DND-41 (cell line): ENCODE data around the gene SIAE.
A peak's percentile ranks its signal among the peaks of the same experiment; 100 is the strongest.

Experiments used
- ATAC-seq: fragments of 200-7000 bp; cut with Tn5 transposase; 3 replicates; pipeline ENCODE4 v1.9.1; 2021; ENCODE audit warnings: low read depth; ENCODE audit not compliant: insufficient read depth
- DNase-seq: peaks from one replicate; pipeline ENCODE4 v3.0.0-alpha.2; 2020
- H2AFZ ChIP-seq: 2 replicates; pipeline ENCODE4 v1.6.0; 2012; ENCODE audit warnings: low read depth, low read length
- H3K27ac ChIP-seq: 2 replicates; pipeline ENCODE4 v1.5.1; 2012; ENCODE audit warnings: low read length, inconsistent platforms
- H3K27me3 ChIP-seq: fragments of 200-600 bp; sonication (generic); 2 replicates; pipeline ENCODE4 v1.6.0; 2012; ENCODE audit warnings: low read length, mild to moderate bottlenecking, inconsistent platforms; ENCODE audit not compliant: insufficient read depth, poor library complexity
- H3K36me3 ChIP-seq: 2 replicates; pipeline ENCODE4 v1.5.1; 2012; ENCODE audit warnings: low read length, inconsistent platforms; ENCODE audit not compliant: insufficient read depth
- H3K4me1 ChIP-seq: 2 replicates; pipeline ENCODE4 v1.5.1; 2012; ENCODE audit warnings: mild to moderate bottlenecking, low read length; ENCODE audit not compliant: insufficient read depth
- H3K4me2 ChIP-seq: 2 replicates; pipeline ENCODE4 v1.6.0; 2012; ENCODE audit warnings: mild to moderate bottlenecking, moderate library complexity, low read length, inconsistent platforms; ENCODE audit not compliant: insufficient read depth
- H3K4me3 ChIP-seq, 2 experiments: fragments of 200-600 bp in 1 of 2; shearing (Covaris generic) in 1 of 2; 2 replicates each; pipeline ENCODE4 v1.5.1; 2012 to 2016; ENCODE audit warnings: inconsistent platforms in 2 of 2, low read length in 2 of 2, mild to moderate bottlenecking in 2 of 2, low read depth in 1 of 2, moderate library complexity in 1 of 2
- H3K79me2 ChIP-seq: 2 replicates; pipeline ENCODE4 v1.6.0; 2012; ENCODE audit warnings: low read length, inconsistent platforms; ENCODE audit not compliant: insufficient read depth
- H3K9ac ChIP-seq: 2 replicates; pipeline ENCODE4 v1.6.0; 2012; ENCODE audit warnings: low read depth, mild to moderate bottlenecking, inconsistent platforms, low read length, moderate library complexity
- H3K9me3 ChIP-seq: 2 replicates; pipeline ENCODE4 v1.5.1; 2012; ENCODE audit warnings: low read length, moderate library complexity, mild to moderate bottlenecking, inconsistent platforms; ENCODE audit not compliant: insufficient read depth, severe bottlenecking
- H4K20me1 ChIP-seq: 2 replicates; pipeline ENCODE4 v1.6.0; 2012; ENCODE audit warnings: low read length; ENCODE audit not compliant: insufficient read depth
- EZH2 ChIP-seq: IDR thresholded peaks from 3 replicates; pipeline ENCODE4 v1.6.1; 2012; ENCODE audit warnings: borderline replicate concordance, low read depth, mild to moderate bottlenecking, moderate library complexity, low read length, inconsistent platforms; ENCODE audit not compliant: severe bottlenecking
- TF ChIP-seq, protein P1 (sequence below): IDR thresholded peaks from 2 replicates; pipeline ENCODE4 v1.5.1; 2012; ENCODE audit warnings: borderline replicate concordance, low read length, moderate library complexity, mild to moderate bottlenecking; ENCODE audit not compliant: poor library complexity, severe bottlenecking; ENCODE audit errors: extremely low read depth

The SIAE gene

DNA sequence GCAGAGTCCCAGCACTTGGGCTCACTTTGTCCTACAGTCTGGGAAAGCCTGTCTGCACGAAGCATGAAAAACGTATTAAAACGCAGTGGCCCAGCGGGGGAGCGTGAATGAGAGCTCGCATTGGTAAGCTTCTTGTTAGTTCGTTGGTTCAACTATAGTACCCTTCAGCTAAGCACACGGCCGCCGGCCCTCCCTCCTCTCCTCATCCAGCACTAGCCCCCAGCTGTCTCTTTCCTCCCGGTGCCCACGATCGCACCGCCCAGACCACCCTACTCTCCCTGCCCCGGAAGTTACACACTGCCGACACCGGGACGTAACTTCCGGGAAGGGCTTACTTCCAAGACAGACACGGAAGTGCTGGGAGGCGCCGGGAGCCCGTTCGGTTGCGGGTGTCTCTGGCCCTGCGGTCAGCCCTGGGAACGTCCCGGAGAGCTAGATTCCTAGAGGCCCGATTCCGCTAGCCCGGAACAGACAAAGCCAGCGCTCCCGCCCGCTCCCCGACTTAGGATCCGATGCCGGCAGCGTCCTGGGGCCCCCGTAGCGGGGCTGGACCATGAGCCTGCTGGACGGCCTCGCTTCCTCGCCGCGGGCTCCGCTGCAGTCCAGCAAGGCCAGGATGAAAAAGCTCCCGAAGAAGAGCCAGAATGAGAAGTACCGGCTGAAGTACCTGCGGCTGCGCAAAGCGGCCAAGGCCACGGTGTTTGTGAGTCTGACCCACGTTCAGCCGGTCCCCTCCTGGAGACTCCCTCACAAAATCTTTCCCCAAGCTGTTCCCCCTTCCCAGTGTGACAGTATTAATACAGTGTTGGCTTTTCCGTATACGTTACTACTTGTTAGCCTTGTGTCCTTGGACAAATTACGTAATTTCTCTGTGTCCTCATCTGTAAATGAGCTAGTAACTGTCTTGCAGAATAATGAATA is 50.7 kb downstream of the SIAE start, which contains the start of gene TBRG1:
TBRG1 (plus strand) TSS at position 334 of the 921 bp plus-strand sequence; CDS start at position 554, 220 bp downstream.
- ATAC-seq = peak; percentile 99
- H3K4me1 ChIP-seq = peaks cover 34% of the 10 kb centered on the region
- peaks cover 31% of the 10 kb centered on the region for H3K36me3 ChIP-seq
- peak within 1 kb of the TSS; percentile 98 for H2AFZ ChIP-seq
- peak within 1 kb of the TSS; percentile 90 to 91 for H3K4me3 ChIP-seq
- peak within 1 kb of the TSS; percentile 96 for H3K4me2 ChIP-seq
- H3K79me2 ChIP-seq = peaks cover 43% of the 10 kb centered on the region
- H3K9me3 ChIP-seq = no peaks in the 10 kb centered on the region
- peak within 1 kb of the TSS; percentile 93 for H3K9ac ChIP-seq
- H3K27ac ChIP-seq = peak within 1 kb of the TSS; percentile 89
- DNase-seq = peak; percentile 89
- TF ChIP-seq, protein P1, sequence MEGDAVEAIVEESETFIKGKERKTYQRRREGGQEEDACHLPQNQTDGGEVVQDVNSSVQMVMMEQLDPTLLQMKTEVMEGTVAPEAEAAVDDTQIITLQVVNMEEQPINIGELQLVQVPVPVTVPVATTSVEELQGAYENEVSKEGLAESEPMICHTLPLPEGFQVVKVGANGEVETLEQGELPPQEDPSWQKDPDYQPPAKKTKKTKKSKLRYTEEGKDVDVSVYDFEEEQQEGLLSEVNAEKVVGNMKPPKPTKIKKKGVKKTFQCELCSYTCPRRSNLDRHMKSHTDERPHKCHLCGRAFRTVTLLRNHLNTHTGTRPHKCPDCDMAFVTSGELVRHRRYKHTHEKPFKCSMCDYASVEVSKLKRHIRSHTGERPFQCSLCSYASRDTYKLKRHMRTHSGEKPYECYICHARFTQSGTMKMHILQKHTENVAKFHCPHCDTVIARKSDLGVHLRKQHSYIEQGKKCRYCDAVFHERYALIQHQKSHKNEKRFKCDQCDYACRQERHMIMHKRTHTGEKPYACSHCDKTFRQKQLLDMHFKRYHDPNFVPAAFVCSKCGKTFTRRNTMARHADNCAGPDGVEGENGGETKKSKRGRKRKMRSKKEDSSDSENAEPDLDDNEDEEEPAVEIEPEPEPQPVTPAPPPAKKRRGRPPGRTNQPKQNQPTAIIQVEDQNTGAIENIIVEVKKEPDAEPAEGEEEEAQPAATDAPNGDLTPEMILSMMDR = peak; percentile 3
- TF ChIP-seq EZH2 = no peak
- H3K27me3 ChIP-seq = peaks cover 7% of the 10 kb centered on the region
- peaks cover 12% of the 10 kb centered on the region for H4K20me1 ChIP-seq

DNA sequence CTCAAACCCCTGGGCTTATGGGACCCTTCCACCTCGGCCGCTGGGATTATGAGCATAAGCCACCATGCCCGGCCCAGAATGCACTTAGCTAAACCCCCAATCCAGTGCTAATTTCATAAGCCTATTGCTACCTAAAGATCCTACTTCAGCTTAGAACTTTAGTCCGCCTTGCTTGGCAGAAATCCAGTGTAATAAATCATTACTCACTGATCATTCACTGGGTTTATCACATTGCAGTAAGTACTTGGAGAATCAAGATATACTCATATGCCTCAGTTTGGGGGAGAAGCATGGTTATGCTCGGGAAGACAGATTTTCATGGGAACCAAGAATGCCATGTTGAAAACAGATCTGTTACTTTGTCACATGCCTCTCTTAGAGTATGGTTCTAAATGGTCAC is 54.7 kb downstream of the SIAE start:
- Histone ChIP-seq H3K9me3 (no peaks in the 10 kb centered on the region), H3K36me3 (no peaks in the 10 kb centered on the region; the same call in 1 of the 2 replicates), H4K20me1 (peaks cover 9% of the 10 kb centered on the region), H3K79me2 (peaks cover 16% of the 10 kb centered on the region), H2AFZ (no peak overlapping the region), H3K27me3 (peaks cover 11% of the 10 kb centered on the region), H3K4me1 (peaks cover 12% of the 10 kb centered on the region), H3K4me2 (no peak overlapping the region), H3K27ac (no peak overlapping the region), H3K9ac (no peak overlapping the region), H3K4me3 (no peak overlapping the region)
- TF ChIP-seq EZH2 = no peak
- TF ChIP-seq, protein P1 = no peak
- ATAC-seq (no peak), DNase-seq (no peak)

DNA sequence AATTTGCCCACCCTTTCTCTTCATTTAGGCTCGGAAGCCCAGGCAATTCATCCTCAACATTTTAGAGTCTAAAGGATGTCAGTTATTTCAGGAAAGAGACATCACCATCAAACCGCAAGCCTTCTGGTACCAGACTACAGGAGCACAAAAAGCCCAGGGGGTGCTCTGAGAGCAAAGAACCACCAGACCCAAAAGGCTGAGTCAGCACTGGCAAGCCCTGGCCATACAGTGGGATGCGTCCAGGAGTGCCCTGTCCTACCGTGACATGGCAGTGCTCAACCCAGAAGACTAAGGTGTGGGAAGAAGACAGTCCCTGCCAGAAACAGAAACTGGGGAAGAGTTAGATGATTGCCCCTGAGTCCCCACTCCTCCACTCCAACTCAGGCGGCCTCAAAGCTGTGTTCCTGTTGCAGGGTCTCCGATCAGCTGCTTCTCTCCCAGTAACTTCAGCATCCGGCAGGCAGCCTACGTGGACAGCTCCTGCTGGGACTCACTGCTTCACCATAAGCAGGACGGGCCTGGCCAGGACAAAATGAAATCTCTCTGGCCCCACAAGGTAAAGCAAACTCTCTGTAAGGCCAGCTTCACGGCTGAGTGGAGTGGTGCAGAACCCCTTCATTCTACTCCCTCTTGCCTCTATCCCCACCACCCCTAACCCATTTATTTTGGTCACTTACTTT is 60.8 kb downstream of the SIAE start:
- peaks cover 4% of the 10 kb centered on the region for H3K27me3 ChIP-seq
- H3K9ac ChIP-seq = no peak overlapping the region
- H3K79me2 ChIP-seq = no peaks in the 10 kb centered on the region
- no peak overlapping the region for H3K27ac ChIP-seq
- H2AFZ ChIP-seq = no peak overlapping the region
- DNase-seq (no peak), ATAC-seq (no peak)
- H3K4me3 ChIP-seq = no peak overlapping the region
- no peaks in the 10 kb centered on the region for H3K4me1 ChIP-seq
- H3K36me3 ChIP-seq = no peaks in the 10 kb centered on the region
- H3K4me2 ChIP-seq = no peak overlapping the region
- H4K20me1 ChIP-seq = no peaks in the 10 kb centered on the region
- H3K9me3 ChIP-seq = no peaks in the 10 kb centered on the region
- TF ChIP-seq, protein P1 = no peak
- no peak for TF ChIP-seq EZH2
